ENCODE data around the gene SERPINH1. TPM values are rescaled to one million over a fixed set of nuclear protein-coding genes. Genes with fewer than 3 reads are reported as not detected.

SERPINH1 gene
- total RNA-seq, 4 donors from 2014 or later = 134 to 847 (median 280) TPM

DNA sequence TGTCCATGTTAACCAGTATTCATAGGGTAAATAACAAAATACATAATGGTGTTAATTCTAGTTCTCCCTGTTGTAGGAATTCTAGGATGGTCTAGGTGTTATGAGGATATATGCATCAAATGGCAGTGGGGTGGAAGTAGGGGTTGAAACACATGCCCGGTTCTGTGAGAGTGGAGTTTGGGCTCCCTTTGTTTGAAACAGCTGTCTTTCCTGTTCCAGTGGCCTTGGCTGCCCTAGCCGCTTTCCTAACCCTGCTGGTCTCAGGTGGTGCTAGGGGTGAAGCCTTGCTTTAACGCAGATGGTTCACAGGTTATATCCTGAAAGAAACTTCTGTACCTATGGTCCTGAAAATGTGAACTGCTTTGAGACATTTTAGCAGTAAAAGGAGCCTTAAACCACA, 38.3 kb downstream of the SERPINH1 start:
- no peak for DNase-seq
- intact Hi-C loops (cut with DNase I; ENCODE audit: low total_unique reads) = no loop called here
- Histone ChIP-seq H3K27ac (no peak overlapping the region), H3K4me3 (no peak overlapping the region), H3K4me1 (no peaks in the 10 kb centered on the region), H3K36me3 (no peaks in the 10 kb centered on the region), H3K9me3 (no peaks in the 10 kb centered on the region), H3K27me3 (no peaks in the 10 kb centered on the region)
- TF ChIP-seq, protein P1, sequence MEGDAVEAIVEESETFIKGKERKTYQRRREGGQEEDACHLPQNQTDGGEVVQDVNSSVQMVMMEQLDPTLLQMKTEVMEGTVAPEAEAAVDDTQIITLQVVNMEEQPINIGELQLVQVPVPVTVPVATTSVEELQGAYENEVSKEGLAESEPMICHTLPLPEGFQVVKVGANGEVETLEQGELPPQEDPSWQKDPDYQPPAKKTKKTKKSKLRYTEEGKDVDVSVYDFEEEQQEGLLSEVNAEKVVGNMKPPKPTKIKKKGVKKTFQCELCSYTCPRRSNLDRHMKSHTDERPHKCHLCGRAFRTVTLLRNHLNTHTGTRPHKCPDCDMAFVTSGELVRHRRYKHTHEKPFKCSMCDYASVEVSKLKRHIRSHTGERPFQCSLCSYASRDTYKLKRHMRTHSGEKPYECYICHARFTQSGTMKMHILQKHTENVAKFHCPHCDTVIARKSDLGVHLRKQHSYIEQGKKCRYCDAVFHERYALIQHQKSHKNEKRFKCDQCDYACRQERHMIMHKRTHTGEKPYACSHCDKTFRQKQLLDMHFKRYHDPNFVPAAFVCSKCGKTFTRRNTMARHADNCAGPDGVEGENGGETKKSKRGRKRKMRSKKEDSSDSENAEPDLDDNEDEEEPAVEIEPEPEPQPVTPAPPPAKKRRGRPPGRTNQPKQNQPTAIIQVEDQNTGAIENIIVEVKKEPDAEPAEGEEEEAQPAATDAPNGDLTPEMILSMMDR (IDR thresholded peaks at IDR 0.05) = no peak
- no peak for TF ChIP-seq POLR2A (IDR thresholded peaks at IDR 0.05)

DNA sequence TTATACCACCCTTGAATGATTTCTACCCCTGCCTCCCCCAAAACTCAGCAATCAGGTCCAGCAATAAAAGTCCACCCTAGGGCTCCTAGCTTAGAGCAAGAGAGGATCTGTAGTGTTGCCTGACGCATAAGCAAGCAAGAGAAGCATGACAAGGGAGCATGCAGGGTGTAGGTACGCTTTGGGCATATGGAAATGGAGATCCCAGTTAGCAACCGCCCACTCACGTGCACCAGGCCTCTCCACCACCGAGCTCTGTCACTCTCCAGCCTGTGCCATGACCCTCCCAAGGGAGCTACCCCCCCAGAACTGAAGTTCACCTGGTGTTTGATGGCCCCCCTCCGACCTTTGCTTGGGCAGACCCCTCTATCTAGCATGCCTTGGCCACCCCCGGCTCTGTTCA, 39.4 kb downstream of the SERPINH1 start:
- H3K4me1 ChIP-seq = no peaks in the 10 kb centered on the region
- no peak overlapping the region for H3K27ac ChIP-seq
- TF ChIP-seq POLR2A (IDR thresholded peaks at IDR 0.05) = no peak
- TF ChIP-seq, protein P1 (IDR thresholded peaks at IDR 0.05) = no peak
- no peaks in the 10 kb centered on the region for H3K36me3 ChIP-seq
- H3K9me3 ChIP-seq = no peaks in the 10 kb centered on the region
- DNase-seq = no peak
- H3K27me3 ChIP-seq = no peaks in the 10 kb centered on the region
- no peak overlapping the region for H3K4me3 ChIP-seq
- intact Hi-C loops (cut with DNase I; ENCODE audit: low total_unique reads) = no loop called here

DNA sequence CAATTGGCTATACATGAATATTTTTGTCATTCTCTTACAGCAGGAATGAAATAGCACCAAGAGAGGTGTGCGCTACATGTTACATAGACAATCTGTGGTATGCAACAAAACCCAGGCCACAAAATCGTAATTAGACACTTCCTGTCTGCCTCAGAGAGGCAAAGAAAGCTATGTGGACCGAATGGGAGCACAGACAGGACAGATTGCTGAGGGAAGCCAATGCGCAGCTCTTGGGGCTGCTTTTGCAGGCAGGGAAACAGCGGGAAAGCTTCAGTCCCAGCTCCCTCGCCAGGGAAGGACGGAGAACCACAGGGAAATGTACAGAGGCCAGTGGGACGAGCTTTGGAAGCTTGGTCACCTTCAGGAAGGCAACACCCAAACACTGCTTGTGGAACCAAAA, 40.9 kb downstream of the SERPINH1 start:
- H3K4me3 ChIP-seq = no peak overlapping the region
- H3K27me3 ChIP-seq = no peaks in the 10 kb centered on the region
- TF ChIP-seq POLR2A (IDR thresholded peaks at IDR 0.05) = no peak
- TF ChIP-seq, protein P1 (IDR thresholded peaks at IDR 0.05) = no peak
- intact Hi-C loops (cut with DNase I; ENCODE audit: low total_unique reads) = no loop called here
- no peak overlapping the region for H3K27ac ChIP-seq
- no peaks in the 10 kb centered on the region for H3K4me1 ChIP-seq
- H3K9me3 ChIP-seq = no peaks in the 10 kb centered on the region
- no peaks in the 10 kb centered on the region for H3K36me3 ChIP-seq
- DNase-seq = no peak

DNA sequence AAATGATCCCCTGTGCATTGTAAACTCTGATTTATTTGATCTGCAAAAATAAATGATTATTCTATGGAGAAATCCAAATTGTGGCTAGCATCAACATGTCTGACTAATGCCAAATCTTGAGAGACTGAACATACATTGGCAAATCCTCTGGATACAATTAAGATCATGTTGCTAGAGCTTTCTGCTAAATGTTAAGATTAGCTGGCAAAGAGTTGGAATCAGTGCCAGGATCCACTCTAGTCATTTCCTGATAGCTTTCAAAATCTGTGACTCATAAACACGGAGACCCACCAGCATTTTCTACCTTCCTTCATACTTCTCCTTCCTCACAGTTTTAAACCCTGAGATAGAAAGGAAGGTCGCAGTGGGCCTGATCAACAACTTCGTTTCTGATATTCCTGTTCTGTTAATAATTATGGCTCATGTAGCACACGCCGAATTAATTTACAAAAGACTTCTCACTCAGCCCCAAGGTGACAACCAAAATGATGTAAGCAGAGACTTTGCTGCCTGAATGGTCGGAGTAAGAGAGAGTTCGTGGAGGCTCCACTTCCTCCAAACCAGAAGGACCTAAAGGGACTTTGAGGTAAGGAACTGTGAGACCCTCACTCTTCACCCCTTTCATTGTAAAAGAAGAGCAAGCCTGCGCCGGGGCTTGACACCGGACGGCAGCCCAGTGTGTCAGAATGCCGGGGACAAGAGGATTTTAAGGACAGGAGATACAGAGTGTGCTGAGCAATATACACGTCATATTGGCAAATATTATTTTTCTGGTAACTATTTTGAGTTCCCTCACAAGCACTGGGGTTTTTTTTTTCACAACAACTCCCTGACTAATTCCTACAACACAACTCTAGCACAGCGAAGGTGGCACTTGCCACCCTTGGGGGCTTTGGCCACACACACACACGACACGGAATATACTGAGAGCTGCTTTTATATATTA, 42.0 kb downstream of the SERPINH1 start:
- TF ChIP-seq, protein P1 (IDR thresholded peaks at IDR 0.05) = no peak
- TF ChIP-seq POLR2A (IDR thresholded peaks at IDR 0.05) = no peak
- intact Hi-C loops (cut with DNase I; ENCODE audit: low total_unique reads) = no loop called here
- H3K36me3 ChIP-seq = no peaks in the 10 kb centered on the region
- H3K27me3 ChIP-seq = no peaks in the 10 kb centered on the region
- no peaks in the 10 kb centered on the region for H3K9me3 ChIP-seq
- H3K27ac ChIP-seq = no peak overlapping the region
- no peak for DNase-seq
- H3K4me3 ChIP-seq = no peak overlapping the region
- no peaks in the 10 kb centered on the region for H3K4me1 ChIP-seq

DNA sequence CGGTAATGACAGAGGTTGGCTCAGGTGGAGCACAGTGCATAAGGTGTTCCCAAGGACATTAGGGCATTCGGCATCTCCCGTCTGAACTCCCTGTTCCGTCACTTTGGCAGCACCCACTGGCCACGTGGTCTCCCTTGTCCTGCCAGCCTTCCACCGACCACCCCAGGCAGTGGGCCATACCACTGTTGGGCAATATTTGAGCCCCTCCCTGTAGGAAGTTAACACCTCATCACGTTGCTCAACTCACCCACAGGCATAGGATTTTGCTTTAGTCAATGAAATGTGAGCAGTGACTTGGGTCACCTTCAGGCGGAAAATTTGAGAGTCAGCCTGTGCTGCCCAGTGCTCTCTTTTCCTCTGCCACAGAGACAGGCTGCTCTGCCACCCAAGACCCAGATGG, 44.0 kb downstream of the SERPINH1 start:
- DNase-seq = no peak
- no peaks in the 10 kb centered on the region for H3K36me3 ChIP-seq
- H3K27me3 ChIP-seq = no peaks in the 10 kb centered on the region
- TF ChIP-seq POLR2A (IDR thresholded peaks at IDR 0.05) = no peak
- TF ChIP-seq, protein P1 (IDR thresholded peaks at IDR 0.05) = no peak
- H3K4me1 ChIP-seq = no peaks in the 10 kb centered on the region
- no peaks in the 10 kb centered on the region for H3K9me3 ChIP-seq
- intact Hi-C loops (cut with DNase I; ENCODE audit: low total_unique reads) = no loop called here
- no peak overlapping the region for H3K4me3 ChIP-seq
- H3K27ac ChIP-seq = no peak overlapping the region

Measured in uterus (tissue), 4 donors.